HCT116 (cell line): ENCODE measurements around the gene PCP4. TPM values are rescaled to one million over a fixed set of nuclear protein-coding genes. Genes with fewer than 3 reads are reported as not detected.

Source experiments
- ATAC-seq: fragments of 200-7000 bp; cut with Tn5 transposase; 2 replicates; pipeline ENCODE4 v1.9.1; 2020; ENCODE audit warnings: mild to moderate bottlenecking, moderate library complexity
- BruUV-seq: library from RNA; stranded (reverse); fragments of 400-500 nt; replicated peaks from 2 replicates; lab custom pipeline; 2021; lab: Mats Ljungman, UMichigan
- CTCF ChIA-PET: fragments of 300-600 bp; sonication (Branson Sonifier 250); formaldehyde crosslinking; loops from one replicate; lab custom pipeline; 2021; ENCODE audit warnings: antibody characterized with exemption; lab: Charles Lee
- POLR2A ChIA-PET: fragments of 300-600, 350-600 bp; sonication (Branson Sonifier 250); formaldehyde crosslinking; loops from one replicate; lab custom pipeline; 2021; ENCODE audit warnings: antibody characterized with exemption; lab: Charles Lee
- RAD21 ChIA-PET, 2 experiments: fragments of 300-600 bp; sonication (Branson Sonifier 250); formaldehyde crosslinking; loops; one replicate each; lab custom pipeline; 2023; ENCODE audit warnings: low total read pairs in 2 of 2; ENCODE audit not compliant: uncharacterized antibody in 2 of 2, unreplicated experiment in 2 of 2, low non-redundant PET in 1 of 2; lab: Charles Lee
- DNase-seq: peaks from one replicate; pipeline ENCODE4 v3.0.0-alpha.2; 2010; ENCODE audit warnings: low read depth, low spot score
- H2AFZ ChIP-seq: fragments of 200-600 bp; shearing (Covaris generic), sonication (generic); 2 replicates; pipeline ENCODE4 v1.6.1; 2017; ENCODE audit warnings: low read depth, mixed run types, mixed read lengths, antibody characterized with exemption, low read length; ENCODE audit not compliant: poor library complexity, severe bottlenecking
- H3K27ac ChIP-seq: 2 replicates; pipeline ENCODE4 v1.5.1; 2012; ENCODE audit warnings: low read depth, low read length
- H3K27me3 ChIP-seq: fragments of 200-600 bp; sonication (generic); 2 replicates; pipeline ENCODE4 v1.6.1; 2016; ENCODE audit warnings: mixed run types, low read length, mixed read lengths; ENCODE audit not compliant: insufficient read depth
- H3K36me3 ChIP-seq, 2 experiments: fragments of 200-500 bp in 1 of 2; fragments of 200-600 bp in 1 of 2; sonication (Bioruptor generic) in 1 of 2; sonication (generic) in 1 of 2; 2 replicates each; pipeline versions ENCODE4 v1.5.1 to v1.6.1; 2014 to 2016; ENCODE audit warnings: low read length in 2 of 2, inconsistent platforms in 1 of 2, mixed read lengths in 1 of 2, mixed run types in 1 of 2; ENCODE audit not compliant: insufficient read depth in 2 of 2, control insufficient read depth in 1 of 2
- H3K4me1 ChIP-seq, 2 experiments: fragments of 200-600 bp in 1 of 2; sonication (generic) in 1 of 2; 2 replicates each; pipeline versions ENCODE4 v1.5.1 to v1.6.1; 2012 to 2017; ENCODE audit warnings: low read length in 2 of 2, inconsistent platforms in 1 of 2, mild to moderate bottlenecking in 1 of 2, mixed read lengths in 1 of 2, mixed run types in 1 of 2, moderate library complexity in 1 of 2; ENCODE audit not compliant: insufficient read depth in 2 of 2, control insufficient read depth in 1 of 2
- H3K4me2 ChIP-seq: fragments of 200-600 bp; sonication (generic); 2 replicates; pipeline ENCODE4 v1.6.1; 2017; ENCODE audit warnings: mixed run types, low read length, mixed read lengths
- H3K4me3 ChIP-seq, 2 experiments: fragments of 200-600 bp in 1 of 2; sonication (generic) in 1 of 2; replicated peaks in 1 of 2; 2 replicates each; pipeline ENCODE4 v1.5.1; 2011 to 2016; ENCODE audit warnings: low read length in 2 of 2, control low read depth in 1 of 2, low read depth in 1 of 2, mild to moderate bottlenecking in 1 of 2, mixed read lengths in 1 of 2, mixed run types in 1 of 2
- H3K79me2 ChIP-seq: fragments of 200-600 bp; sonication (generic); 2 replicates; pipeline ENCODE4 v1.6.1; 2017; ENCODE audit warnings: mild to moderate bottlenecking, mixed run types, low read length, moderate library complexity, mixed read lengths; ENCODE audit not compliant: insufficient read depth
- H3K9ac ChIP-seq: fragments of 200-600 bp; sonication (generic); 2 replicates; pipeline ENCODE4 v1.6.1; 2016; ENCODE audit warnings: low read length, mixed read lengths
- H3K9me2 ChIP-seq: fragments of 200-600 bp; sonication (generic), shearing (Covaris generic); 2 replicates; pipeline ENCODE4 v1.6.1; 2017; ENCODE audit warnings: mixed run types, mild to moderate bottlenecking, moderate library complexity; ENCODE audit not compliant: insufficient read depth
- H3K9me3 ChIP-seq, 2 experiments: fragments of 200-500 bp in 1 of 2; fragments of 200-600 bp in 1 of 2; sonication (Bioruptor generic) in 1 of 2; sonication (generic) in 1 of 2; 2 replicates each; pipeline ENCODE4 v1.6.1; 2014 to 2017; ENCODE audit warnings: low read length in 2 of 2, mixed read lengths in 2 of 2, inconsistent platforms in 1 of 2, low read depth in 1 of 2, mild to moderate bottlenecking in 1 of 2, mixed run types in 1 of 2, moderate library complexity in 1 of 2; ENCODE audit not compliant: control insufficient read depth in 1 of 2, insufficient read depth in 1 of 2
- H4K20me1 ChIP-seq: fragments of 200-600 bp; sonication (generic), shearing (Covaris generic); 2 replicates; pipeline ENCODE4 v1.6.1; 2017; ENCODE audit warnings: mixed run types, mild to moderate bottlenecking, moderate library complexity; ENCODE audit not compliant: insufficient read depth
- CBX3 ChIP-seq: IDR thresholded peaks from 2 replicates; pipeline ENCODE4 v1.6.1; 2012; ENCODE audit warnings: low read depth
- CEBPB ChIP-seq: IDR thresholded peaks from 2 replicates; pipeline ENCODE4 v1.6.1; 2012; ENCODE audit warnings: low read depth
- CTCF ChIP-seq, 3 experiments: fragments of 200-600 bp in 1 of 3; sonication (generic) in 1 of 3; IDR thresholded peaks in 2 of 3; conservative IDR thresholded peaks in 1 of 3; 2 replicates each; pipeline ENCODE4 v1.5.1; 2012 to 2017; ENCODE audit warnings: low read depth in 2 of 3, low read length in 2 of 3, antibody characterized with exemption in 1 of 3, borderline replicate concordance in 1 of 3, control low read depth in 1 of 3, mild to moderate bottlenecking in 1 of 3, mixed read lengths in 1 of 3, mixed run types in 1 of 3, moderate library complexity in 1 of 3; ENCODE audit not compliant: insufficient read depth in 1 of 3
- ELF1 ChIP-seq: IDR thresholded peaks from 2 replicates; pipeline ENCODE4 v1.6.1; 2012; ENCODE audit warnings: low read depth, borderline replicate concordance
- EZH2 ChIP-seq: fragments of 200-600 bp; sonication (generic); IDR thresholded peaks from 2 replicates; pipeline ENCODE4 v1.6.1; 2017; ENCODE audit warnings: antibody characterized with exemption, mixed run types
- EZH2phosphoT487 ChIP-seq: fragments of 200-600 bp; IDR thresholded peaks from 2 replicates; pipeline ENCODE4 v1.6.1; 2018; ENCODE audit warnings: antibody characterized with exemption, borderline replicate concordance
- JUND ChIP-seq: IDR thresholded peaks from 2 replicates; pipeline ENCODE4 v1.6.1; 2012
- RAD21 ChIP-seq: IDR thresholded peaks from 2 replicates; pipeline ENCODE4 v1.6.1; 2012; ENCODE audit warnings: low read depth, mild to moderate bottlenecking
- SRF ChIP-seq: IDR thresholded peaks from 2 replicates; pipeline ENCODE4 v1.6.1; 2012; ENCODE audit warnings: low read depth
- YY1 ChIP-seq: IDR thresholded peaks from 2 replicates; pipeline ENCODE4 v1.6.1; 2011; ENCODE audit warnings: low read length, low read depth, moderate library complexity, mild to moderate bottlenecking; ENCODE audit not compliant: insufficient replicate concordance; ENCODE audit errors: extremely low read depth
- ZBTB33 ChIP-seq: IDR thresholded peaks from 2 replicates; pipeline ENCODE4 v1.6.1; 2011; ENCODE audit warnings: mild to moderate bottlenecking, low read length, moderate library complexity; ENCODE audit not compliant: insufficient replicate concordance; ENCODE audit errors: extremely low read depth
- ZFX ChIP-seq: fragments of 450-650 bp; IDR thresholded peaks from 2 replicates; pipeline ENCODE4 v1.6.1; 2017
- ZNF274 ChIP-seq: fragments of 200-500 bp; sonication (Bioruptor generic); IDR thresholded peaks from 2 replicates; pipeline ENCODE4 v1.6.1; 2014; ENCODE audit warnings: mild to moderate bottlenecking, low read depth, low read length, inconsistent platforms
- intact Hi-C: fragments of 100-400 bp; cut with micrococcal nuclease; formaldehyde crosslinking; loops from 2 replicates; pipeline ENCODE4 v1.10.0; 2022
- total RNA-seq: library from RNA; stranded (reverse); gene quantifications from one replicate; pipeline ENCODE4 v1.2.1, GENCODE V29; 2021; ENCODE audit not compliant: unreplicated experiment

PCP4 gene
- total RNA-seq, 1 experiment from 2014 or later = not detected

- no peaks in the 10 kb centered on the region for H3K9me2 ChIP-seq
- no peaks in the 10 kb centered on the region for H4K20me1 ChIP-seq
- H3K79me2 ChIP-seq = no peaks in the 10 kb centered on the region
- H3K9ac ChIP-seq = no peak overlapping the region
- H3K4me1 ChIP-seq = no peaks in the 10 kb centered on the region
- no peak for ATAC-seq
- H2AFZ ChIP-seq = no peak overlapping the region
- CTCF ChIA-PET = no interaction called here
- TF ChIP-seq JUND (no peak), ZBTB33 (no peak), ZFX (no peak), SRF (no peak), ZNF274 (no peak), ELF1 (no peak), CTCF (IDR thresholded peaks at IDR 0.05 in 2 of 3, conservative IDR thresholded peaks at IDR 0.05 in 1 of 3; ENCODE audit: borderline replicate concordance in 1 of 3, insufficient read depth in 1 of 3, low read depth in 2 of 3, low read length in 2 of 3) (no peak), EZH2 (no peak), YY1 (no peak), EZH2phosphoT487 (no peak), CBX3 (no peak), CEBPB (no peak), RAD21 (no peak)
- H3K4me3 ChIP-seq = no peak overlapping the region
- intact Hi-C loops = no loop called here
- POLR2A ChIA-PET = no interaction called here
- no peaks in the 10 kb centered on the region for H3K27me3 ChIP-seq
- BruUV-seq = no TSS peak
- no peak overlapping the region for H3K27ac ChIP-seq
- no peak overlapping the region for H3K4me2 ChIP-seq
- no peaks in the 10 kb centered on the region for H3K9me3 ChIP-seq
- DNase-seq = no peak
- H3K36me3 ChIP-seq = no peaks in the 10 kb centered on the region
- RAD21 ChIA-PET = no interaction called here
Measured at GRCh38 chr21:39855595-39855994, 11.6 kb upstream of the PCP4 start.
